HG02798 (cell line): ENCODE measurements around the gene VEZF1.
A peak's percentile ranks its signal among the peaks of the same experiment; 100 is the strongest.
"Not testable (repeated sequence)": the region's sequence is repeated elsewhere in the genome, so short reads cannot be mapped to it uniquely, and the experiment has no call there.

Source experiments
- ATAC-seq: cut with Tn5 transposase; IDR thresholded peaks from one replicate; pipeline ENCODE4 v1.9.1; 2021; ENCODE audit warnings: mild to moderate bottlenecking; ENCODE audit not compliant: unreplicated experiment, poor library complexity

The VEZF1 gene

DNA sequence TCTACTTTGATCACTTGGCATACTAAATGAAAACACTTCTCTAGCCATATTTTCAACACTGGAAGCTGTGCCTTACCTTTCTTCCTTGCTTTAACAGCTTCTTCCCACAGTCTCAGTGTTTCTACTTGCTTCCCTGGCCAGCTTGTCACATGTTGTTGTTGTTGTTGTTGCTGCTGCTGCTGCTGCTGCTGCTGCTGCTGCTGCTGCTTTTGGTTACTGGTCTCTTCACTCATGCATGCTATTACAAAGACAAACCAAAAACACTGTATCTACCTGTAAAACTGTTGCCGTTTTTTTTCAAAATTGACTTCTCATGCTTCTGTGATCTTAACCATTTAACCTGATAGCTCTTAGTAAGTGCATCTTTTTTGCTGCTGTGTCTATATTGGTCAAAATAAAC, 9.0 kb downstream of the VEZF1 start:
- no peak for ATAC-seq

DNA sequence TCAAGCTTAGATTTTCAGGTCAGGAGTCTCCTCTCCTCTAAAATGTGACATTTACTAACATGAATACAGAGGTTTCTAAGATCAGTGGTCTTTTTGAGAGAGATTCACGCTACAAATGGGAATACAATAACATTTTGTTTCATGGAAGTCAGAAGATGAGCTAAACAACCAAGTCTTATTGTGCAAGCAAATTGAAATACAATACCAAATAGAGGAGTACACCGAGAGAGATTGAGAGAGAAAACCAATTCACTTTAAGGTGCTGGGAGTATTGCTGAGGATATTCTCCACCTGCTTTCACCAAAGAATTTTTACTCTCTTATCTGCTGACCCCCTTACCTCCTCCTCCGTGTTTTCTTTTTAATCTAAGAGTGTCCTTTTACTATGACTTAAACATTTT, 11.5 kb downstream of the VEZF1 start:
- ATAC-seq, result no peak

DNA sequence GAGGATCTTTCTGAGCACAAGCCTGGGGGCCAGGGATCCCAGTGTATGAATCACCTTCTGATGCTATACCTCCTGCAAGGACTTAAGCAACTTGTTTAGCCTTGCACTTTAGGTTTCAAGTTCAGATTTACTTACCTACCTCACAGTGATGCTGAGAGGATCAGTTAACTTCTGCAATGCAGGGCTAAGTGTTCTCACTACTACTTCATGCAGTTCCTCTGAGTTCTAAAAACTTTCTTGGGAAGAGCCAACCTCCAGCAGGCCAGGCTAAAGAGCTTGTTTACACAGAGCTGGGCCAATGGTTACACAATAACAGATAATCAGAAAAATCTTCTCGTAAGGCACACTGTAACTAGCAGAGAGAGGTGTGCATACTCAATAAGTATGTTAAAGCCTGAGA, 13.0 kb downstream of the VEZF1 start:
- ATAC-seq, result no peak

DNA sequence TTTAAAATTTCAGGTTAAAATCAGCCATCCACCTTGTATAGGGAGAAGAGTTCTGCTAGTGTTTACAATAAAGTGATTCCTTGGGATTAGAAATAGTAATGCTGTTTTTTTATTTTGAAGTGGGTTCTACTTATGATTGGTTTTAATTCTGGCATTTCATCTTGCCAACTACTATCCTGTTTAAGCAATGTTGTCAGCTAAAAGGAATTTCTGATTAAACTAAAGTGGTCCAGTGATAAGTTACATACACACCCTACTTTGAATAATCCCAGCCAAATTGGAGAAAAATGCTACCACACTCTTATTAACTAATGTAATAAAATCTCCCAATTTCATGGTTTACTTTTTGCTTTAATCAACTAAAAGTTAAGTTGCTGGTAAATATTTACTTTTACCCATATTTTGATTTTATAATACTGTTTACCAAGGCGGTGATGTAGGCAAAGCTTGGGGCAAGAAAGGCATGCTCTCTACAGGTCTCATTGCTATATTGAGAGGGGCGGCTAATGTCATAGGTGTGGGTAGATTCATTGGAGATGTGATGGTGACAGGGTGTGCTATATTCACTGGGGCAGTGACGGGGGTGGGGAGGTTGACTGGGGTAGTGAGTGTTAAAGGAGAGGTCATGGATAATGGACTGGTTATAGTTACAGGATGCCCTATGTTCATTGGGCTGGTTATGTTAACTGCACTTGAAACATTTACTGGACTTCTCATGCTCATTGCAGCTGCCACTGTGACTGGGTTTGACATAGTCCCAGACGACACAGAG, 13.8 kb downstream of the VEZF1 start:
- ATAC-seq, result not testable (repeated sequence)

DNA sequence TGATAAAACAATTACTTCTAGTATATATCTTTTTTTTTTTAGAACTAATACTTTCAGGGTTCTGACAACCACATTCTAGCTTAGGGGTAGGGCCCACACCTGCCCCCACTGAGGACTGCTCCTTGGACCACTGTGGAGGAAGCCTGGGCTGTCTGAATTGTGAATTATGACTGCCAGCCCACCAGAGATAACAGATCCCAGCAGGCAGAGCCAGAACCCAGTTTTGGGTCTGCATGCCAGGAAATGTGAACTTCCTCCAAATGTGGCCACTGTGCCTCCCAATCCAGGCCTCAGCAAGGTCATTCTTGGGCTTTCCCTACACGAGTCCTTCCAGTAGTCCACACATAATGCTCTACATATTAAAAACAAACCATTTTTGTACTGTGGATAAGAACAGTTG, 15.9 kb downstream of the VEZF1 start:
- ATAC-seq, result no peak

DNA sequence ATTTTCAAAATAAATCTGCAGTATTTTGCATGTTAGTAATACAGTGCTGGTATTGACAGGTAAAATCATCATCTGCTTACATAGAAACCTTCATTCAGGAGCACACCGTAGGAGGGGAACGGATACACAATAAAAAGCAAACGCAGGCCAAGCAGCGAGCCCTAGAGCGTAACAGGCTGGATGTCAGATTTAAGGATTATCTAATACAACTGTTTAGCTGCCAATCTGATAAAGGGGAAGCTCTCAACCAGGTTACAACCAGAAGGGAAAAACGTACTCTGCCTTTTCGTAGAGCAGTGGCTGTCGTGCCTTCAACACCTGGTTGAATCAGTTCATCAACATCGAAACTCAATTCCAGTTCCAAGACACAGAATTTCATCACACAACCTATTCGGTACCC, 16.5 kb downstream of the VEZF1 start:
- ATAC-seq, result no peak

DNA sequence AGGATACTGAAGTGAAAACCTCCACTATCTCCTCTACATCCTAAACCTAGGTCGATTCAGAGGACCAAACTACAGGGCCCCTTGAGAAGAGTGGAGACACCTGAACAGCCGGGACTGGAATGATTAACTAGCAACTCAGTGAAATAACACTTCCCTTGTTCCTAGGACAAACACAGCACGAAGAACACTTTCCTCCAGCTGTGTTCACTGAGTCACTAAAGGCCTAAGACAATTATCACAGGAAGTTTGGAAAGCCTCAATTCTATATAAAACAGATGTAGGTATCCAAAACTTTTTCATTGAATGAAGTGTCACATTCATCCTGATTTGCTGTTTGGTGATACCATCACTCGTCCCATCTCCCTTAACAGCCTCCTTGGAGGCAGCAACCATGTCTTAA, 17.3 kb downstream of the VEZF1 start:
- ATAC-seq, result no peak

DNA sequence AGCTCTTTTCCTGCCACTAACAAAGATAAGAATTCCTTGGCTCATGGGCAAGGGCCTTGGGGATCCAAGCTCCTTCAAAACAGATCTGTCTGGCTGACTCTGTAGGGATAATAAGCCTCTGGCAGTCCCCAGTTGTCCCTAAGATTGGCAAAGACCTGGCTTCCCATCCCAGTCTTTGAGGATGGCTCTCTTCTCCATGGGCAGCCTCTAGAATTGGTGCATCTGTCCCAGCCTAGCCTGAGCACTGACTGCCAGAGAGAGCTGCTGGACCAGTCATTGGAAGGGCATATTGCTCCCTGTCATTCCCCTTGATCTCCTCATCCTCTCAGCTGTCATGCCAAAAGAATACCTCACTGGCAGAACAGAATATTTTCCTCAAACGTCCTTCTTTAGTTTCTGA, 19.6 kb downstream of the VEZF1 start:
- no peak for ATAC-seq

DNA sequence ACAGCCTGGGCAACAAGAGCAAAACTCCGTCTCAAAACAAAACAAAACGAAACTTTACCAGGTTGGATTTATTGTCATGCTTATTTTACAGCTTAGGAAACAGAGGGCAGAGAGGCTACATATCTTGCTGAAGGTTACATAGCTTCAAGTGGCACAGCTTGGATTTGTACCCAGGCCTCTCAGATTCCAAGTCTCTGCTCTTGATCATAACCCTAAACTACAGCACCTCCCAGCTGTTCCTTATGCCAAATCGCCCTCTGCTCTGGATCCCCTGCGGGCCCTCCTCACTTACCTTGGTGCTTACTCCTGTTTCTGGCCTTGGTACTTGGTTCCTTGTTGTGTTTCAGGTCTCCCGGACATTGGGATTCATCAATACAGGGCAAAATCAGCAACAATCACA, 21.2 kb downstream of the VEZF1 start:
- ATAC-seq, result no peak

DNA sequence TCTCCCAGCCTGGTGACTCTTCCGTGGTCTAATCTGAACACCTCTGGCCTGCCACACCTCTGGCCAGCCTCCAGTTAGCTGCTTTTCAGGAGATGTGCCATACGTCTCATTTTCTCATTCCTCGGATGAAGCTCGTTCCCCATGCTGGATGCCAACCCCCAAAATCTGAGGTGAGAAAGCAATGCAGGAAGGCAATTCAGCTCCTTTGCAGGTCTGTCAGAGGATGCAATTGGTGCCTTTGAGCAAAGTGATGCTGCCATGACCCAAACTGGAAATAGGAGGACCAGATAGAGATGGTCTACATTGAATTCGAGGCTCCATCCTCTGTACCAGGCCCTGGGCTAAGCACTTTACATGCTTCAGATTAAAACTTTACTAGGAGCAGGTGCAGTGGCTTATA, 21.8 kb downstream of the VEZF1 start:
- ATAC-seq, result no peak

DNA sequence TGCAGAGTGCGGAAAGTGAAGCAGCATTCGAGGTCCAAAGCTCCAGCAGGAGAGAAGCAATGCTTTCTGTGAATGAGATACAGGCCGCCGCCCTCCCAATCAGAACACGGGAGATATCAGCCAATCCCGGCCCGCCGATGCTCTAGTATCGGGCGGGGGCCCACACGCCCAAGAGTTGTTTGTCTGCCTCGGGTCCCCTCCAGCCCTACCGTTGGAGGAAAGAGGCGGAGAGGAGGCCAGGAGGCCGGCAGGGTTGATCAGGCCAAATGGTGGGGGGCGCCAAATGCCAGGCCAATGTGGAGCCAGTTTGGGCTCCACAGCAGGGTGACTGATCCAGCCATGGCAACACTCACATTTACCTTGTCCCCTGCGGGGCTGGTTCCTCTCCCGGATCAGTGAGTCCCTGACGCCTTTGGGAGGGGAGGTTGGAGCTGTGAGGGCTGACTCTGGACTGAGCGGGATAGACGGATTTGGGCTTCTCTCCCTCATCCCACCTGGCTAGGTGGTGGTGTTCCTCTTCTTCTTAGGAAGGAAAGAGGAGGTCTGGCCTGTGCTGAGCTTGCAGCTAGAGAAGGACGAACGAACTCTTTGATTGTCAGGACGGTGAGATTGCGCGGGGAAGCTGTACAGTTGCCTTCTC, 22.4 kb downstream of the VEZF1 start:
- ATAC-seq, result no peak

DNA sequence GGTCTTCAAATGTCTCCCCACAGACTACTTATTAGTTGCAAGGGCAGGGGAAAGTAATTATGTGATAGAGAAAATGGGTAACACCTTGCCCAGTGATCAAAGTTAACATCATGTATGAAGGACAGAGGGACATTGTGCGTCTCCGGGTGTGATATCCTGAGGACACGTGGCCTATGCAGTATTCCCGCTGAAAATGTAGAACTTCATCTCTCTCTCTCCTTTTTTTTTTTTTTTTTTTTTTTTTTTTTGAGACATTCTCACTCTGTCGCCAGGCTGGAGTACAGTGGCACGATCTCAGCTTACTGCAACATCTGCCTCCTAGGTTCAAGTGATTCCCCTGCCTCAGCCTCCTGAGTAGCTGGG, 24.9 kb downstream of the VEZF1 start:
- no peak for ATAC-seq

DNA sequence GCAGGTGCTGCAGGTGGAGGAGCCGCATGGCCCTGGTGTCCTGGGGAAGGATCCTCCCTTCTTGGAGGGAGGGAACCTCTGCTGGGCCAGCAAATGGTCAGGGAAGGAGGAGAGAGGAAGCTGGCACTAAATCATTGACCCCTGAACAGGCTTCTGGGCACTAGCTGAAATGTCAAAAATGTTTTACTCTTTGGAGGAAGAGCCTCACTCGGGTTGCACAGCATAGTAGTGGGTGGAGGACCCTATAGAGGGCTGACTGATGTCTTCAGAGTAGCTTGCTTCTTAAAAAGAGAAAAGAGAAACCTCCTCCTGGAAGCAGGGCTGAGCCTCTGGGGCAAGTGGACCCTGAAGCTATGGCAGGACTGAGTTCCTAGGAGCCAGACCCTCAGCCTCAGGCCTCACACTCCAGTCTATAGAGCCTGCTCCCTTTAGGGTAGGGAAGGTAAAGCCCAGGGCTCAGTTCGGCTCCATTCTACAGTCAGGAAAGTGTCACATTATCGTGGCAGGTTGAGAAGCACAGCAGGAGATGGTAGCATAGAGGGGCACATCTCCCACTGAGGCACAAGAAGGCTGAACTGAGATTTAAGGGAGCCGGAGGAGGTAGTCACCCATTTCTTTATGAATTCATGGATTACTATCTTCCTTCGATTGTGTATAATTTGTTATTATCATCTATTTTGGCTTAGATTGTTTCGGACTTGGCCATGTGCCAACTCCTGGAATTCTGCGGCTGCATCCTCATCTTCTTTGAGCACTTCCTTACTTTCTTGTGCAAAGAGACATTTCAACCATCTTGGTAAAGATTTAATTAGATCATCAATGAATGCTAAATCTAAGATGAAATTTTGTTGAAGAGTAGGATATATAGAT, 25.5 kb downstream of the VEZF1 start:
- ATAC-seq, result no peak

DNA sequence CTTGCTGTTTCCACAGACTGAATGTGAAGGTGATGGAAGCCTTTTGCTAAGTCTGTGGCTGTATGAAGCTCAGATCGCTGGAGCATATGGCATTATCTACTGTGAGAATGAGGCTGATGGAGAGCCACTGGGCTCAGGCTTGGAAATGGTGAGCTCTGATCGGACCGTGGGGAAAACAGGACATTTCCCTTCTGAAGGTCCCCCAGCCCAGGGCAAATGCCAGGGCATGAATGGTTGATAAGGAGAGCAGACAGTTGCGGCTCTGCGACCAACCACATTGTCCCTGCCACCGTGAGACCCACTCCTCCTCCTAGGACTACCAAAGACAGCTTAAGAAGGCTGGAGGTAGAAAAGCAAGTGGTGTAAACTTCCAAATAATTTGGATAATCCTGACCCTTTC, 28.1 kb downstream of the VEZF1 start:
- ATAC-seq, result no peak

DNA sequence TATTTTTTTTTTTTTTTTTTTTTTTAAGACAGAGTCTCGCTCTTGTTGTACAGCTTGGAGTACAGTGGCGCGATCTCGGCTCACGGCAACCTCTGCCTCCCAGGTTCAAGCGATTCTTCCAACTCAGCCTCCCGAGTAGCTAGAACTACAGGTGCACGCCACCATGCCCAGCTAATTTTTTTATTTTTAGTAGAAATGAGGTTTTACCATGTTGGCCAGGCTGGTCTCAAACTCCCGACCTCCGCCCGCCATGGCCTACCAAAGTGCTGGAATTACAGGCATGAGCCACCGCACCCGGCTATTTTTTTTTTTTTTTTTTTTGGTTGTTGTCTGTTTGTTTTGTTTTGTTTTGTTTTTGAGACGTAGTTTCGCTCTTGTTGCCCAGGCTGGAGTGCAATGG, 29.7 kb downstream of the VEZF1 start:
- not testable (repeated sequence) for ATAC-seq

DNA sequence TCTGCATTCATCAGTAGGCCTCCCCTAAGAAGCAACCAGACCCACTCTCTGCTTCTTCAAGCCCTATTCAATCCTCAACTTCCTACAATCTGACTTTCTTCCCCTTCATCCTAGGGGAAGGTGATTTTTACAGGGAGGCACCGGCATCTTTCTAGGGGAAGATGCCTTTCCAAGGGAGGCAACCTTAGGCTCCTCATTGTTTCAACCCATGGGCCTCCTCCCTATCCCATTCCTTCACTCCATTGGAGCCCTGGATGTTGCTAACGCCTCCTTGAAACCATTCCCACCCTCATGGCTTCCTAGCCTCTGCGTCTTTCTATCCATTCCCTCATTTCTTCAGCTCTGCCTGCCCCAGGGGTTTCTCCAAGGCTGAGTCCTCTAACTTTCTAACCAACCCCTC, 30.2 kb downstream of the VEZF1 start:
- ATAC-seq, result no peak

DNA sequence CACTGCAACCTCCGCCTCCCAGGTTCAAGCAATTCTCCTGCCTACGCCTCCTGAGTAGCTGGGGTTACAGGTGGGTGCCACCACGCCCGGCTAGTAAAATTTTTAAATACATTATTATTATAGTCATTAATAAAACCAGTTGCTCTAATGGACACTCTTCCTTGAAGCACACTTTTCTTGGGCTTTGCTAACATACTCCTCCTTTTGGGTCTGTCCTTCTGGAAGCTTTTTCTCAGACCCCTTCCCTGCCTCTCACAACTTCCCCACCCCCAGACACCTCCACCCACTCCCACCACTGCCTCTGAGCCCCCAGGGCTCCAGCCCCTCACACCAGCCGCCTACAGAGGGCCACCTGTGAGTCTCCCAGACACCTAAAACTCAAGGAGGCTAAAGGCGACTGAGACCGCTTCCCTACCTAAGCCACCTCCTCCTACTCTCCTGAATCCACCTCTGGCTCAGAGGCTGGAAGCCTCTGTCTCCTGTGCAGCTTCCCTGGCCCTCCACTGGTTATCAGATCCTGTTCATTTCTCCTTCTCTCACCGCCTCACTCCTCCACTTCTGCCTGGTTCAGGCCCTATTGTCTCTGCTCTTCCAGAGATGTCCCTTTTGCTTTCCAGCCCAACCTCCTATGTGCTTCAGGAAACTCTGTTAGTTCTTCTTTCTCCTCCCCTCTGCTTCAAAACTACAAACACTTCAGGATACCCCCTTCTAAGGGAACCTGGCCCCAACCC, 30.8 kb downstream of the VEZF1 start:
- ATAC-seq, result no peak

DNA sequence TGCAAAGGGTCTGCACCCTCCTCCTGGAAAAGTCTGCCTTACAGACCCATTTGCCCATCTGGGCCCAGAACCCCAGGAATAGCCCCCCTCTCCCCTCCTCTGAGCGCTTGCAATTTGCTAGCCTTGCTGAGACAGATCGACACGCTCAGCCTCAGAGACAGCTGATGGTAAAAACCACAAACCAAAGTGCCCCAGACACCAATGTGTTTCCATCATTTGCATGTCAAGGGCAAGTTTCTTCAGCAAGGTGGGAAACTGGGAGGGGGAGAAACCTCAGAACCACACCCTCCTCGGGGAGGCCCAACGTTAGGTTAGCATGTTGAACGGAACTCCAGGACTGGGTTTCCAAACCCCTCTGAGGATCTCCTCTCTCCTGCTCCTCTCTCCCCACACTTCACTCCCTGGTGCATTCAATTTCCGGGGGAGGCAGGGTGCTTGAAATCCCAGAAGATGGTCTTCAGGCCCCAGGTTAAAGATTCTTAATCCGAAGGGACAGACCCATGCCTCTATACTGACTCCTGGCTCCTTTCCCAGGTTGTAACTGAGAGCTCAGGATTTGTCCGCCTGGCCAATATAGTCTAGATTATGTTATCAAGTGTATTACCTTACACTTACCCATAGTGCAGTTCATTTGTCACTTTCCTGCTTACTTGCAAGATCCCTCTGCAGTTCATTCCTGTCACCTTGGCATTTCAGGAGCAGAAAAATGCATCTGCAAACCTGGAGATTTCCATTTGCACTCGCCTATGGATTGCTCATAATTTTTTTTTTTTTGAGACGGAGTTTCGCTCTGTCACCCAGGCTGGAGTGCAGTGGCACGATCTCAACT, 31.5 kb downstream of the VEZF1 start:
- peak; percentile 72 for ATAC-seq

DNA sequence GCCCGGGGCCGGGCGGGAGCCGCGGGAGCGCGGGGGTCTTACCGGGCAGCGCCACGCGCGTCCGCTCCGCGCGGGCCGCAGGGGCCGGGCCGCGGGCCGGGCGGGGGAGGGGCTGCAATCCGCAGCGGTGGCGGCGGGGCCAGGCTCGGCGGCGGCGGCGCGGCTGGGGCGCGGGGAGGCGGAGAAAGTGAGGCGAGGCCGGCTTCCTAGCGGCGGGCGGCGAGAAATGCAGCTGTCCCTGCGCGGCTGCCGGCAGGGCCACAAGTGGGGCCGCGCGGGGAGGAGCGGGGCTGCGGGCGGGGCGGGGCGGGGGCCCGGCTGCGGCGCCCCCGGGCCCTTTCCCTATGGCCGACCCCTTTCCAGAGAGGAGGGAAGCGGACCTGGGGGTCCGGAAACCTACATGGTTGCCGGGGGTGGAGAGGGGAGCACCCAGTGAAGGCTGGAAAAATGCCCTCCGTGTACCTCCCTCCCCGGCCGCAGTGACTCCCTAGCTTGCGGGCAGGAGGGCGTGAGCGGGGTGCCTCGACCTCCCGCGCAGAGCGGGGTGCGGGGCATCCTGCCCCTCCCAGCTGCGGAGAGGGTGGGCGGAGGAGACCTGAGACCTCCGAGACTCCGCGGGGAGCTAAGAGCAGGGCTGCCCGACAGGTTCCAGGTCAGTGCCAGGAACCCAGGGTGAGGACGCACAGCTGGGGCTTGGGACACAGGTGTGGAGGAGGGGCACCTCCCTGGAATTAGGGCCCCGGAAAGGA, 32.7 kb downstream of the VEZF1 start, which contains the start of gene CUEDC1:
CUEDC1 (minus strand) TSS at position 230 of the 749 bp plus-strand sequence. CDS start 69,848 bp downstream, outside the sequence.
- peak; percentile 58 for ATAC-seq
